HG03520 (cell line): ENCODE results near the gene PDZD11.
"Not testable (repeated sequence)": the region's sequence is repeated elsewhere in the genome, so short reads cannot be mapped to it uniquely, and the experiment has no call there.

Experiments
- ATAC-seq: cut with Tn5 transposase; IDR thresholded peaks from one replicate; pipeline ENCODE4 v1.9.1; 2021; ENCODE audit warnings: mild to moderate bottlenecking, moderate library complexity; ENCODE audit not compliant: unreplicated experiment

Gene PDZD11

GRCh38 chrX:70289793-70290770 lies at the start of gene PDZD11, which contains the start of gene KIF4A:
TSS of gene PDZD11 (minus strand) at chrX:70289927. CDS start at chrX:70289341, 586 bp downstream.
TSS of gene KIF4A (plus strand) at chrX:70290104. CDS start at chrX:70290459, 355 bp downstream.
- peak; percentile 98 for ATAC-seq

GRCh38 chrX:70338290-70338689 lies 48.6 kb upstream of the PDZD11 start:
- ATAC-seq, result no peak

- ATAC-seq, result peak; percentile 100
Measured at GRCh38 chrX:70336767-70337166, 47.0 kb upstream of the PDZD11 start.

DNA sequence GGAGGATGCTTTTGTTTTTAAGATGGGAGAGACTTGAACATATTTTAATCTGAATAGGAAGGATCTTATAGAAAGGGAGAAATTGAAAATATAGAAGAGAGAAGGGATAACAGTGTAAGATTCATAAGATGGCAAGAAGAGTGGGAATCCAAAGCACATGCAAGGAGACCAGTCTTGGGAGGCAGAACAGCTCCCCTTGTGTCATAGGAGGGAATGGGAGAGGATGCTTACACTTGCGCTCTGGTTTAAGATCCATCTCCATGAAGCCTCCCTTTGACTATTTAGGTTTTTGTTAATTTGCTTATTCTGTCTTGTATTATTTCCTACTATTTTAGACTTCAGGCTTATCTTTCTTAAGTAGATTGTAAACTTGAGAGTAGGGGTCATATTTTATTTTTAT lies 42.9 kb upstream of the PDZD11 start:
- no peak for ATAC-seq

- ATAC-seq, result no peak
Measured at GRCh38 chrX:70331161-70331560, 41.4 kb upstream of the PDZD11 start.

DNA sequence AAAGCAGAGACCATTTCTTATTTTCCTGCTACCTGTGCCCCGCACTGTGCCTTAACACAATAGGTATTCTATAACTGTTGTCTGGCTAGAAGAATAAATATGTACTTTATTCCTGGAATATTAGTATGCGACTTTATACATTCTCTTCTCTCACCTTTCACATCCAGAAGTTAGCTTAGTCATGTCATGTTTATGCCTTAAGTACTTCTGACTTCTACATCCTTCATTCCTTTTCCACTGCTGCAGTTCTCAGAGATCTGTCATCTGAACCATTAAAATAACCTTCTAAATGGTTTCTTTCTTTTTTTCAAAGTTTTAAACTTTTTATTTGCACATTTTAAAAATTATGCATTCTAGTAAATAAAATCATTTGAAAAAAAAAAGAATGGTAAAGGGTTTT lies 34.6 kb upstream of the PDZD11 start:
- ATAC-seq, result no peak

DNA sequence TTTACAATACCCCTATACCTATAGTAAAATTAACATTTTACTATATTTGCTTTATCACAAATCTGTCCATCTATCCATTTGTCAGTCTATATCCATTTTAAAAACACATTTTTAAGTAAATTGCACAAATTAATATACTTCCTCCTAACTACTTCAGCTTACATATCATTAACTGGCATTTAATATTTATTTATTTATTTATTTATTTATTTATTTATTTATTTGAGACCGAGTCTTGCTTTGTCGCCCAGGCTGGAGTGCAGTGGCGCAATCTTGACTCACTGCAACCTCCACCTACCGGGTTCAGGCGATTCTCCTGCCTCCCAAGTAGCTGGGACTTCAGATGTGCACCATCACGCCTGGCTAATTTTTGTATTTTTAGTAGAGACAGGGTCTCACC lies 33.9 kb upstream of the PDZD11 start:
- not testable (repeated sequence) for ATAC-seq

DNA sequence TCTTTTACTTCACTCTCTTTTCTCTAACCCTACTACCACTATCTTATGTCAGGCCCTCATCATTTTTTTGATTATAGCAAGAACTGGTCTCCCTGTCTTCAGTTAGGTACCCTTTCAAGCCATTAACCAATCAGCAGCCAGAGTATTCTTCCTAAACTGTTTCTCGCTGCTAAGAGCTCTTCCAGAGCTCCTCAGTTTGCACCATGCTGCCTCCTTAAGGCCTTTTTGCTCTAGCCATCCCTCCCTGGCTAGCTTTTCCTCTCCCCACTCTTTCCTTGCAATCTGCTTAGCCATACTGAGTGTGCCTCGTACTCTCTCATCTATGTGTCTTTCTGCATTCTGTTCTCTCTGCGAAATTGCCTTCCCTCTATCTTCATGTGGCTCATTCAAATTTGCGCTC lies 33.1 kb upstream of the PDZD11 start:
- ATAC-seq, result no peak

- no peak for ATAC-seq
Measured at GRCh38 chrX:70313503-70313902, 23.8 kb upstream of the PDZD11 start.

GRCh38 chrX:70301716-70302115 lies 12.0 kb upstream of the PDZD11 start:
- no peak for ATAC-seq

- ATAC-seq, result no peak
Measured at GRCh38 chrX:70293621-70294020, 3.9 kb upstream of the PDZD11 start.

DNA sequence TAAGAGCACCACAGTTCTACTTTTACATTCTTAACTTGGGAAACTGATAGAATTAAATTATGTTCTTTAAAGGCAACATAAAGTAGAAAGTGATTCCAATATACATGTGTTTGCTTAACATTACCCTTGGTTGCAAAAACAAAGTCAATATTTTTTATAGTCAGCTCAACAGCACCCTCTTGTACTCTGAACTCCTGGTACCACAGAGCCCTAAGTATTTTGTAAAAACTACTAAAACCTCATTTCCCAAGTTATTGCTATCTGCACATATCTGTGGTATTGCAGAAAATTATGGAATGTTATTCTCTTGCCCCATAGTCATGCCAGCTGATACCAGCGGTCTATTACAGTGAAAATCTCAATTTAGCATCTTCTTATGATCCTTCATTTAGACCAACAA lies 3.1 kb upstream of the PDZD11 start:
- no peak for ATAC-seq

DNA sequence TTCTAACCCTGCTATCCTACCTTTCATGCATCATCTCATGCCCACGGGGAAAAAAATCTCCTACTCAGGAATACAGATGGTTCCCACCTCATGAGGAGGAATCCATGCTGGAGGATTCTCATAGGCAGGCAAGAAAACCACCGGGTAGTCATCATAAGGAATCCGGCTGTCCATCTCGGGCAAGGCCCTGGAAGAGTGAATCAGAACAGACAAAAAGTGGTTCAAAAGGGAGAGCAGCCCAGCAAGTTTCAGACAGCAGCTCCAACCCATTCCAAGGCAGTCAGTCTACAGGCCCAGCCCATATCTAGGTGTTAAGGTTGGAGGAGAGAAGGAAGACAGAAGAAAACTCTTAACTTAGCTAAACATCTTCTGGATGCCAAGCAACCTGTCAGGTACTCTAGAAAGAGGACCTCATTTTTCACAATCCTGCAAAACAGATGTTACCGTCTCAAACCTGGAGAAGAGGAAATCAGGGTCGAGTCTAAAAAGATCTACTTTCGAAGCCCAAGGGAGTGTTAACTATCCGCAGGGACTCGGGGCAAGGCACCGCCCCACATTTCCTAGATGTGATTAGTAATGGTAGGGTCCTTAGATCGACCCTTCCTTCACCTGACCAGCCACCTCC lies 447 bp downstream of the PDZD11 start:
- no peak for ATAC-seq

- no peak for ATAC-seq
Measured at GRCh38 chrX:70281951-70282350, 7.8 kb downstream of the PDZD11 start, which contains the start of gene RAB41. TSS of gene RAB41 (plus strand) at chrX:70282172. CDS start at chrX:70282218, 46 bp downstream.

- no peak for ATAC-seq
Measured at GRCh38 chrX:70280573-70280972, 9.2 kb downstream of the PDZD11 start.

DNA sequence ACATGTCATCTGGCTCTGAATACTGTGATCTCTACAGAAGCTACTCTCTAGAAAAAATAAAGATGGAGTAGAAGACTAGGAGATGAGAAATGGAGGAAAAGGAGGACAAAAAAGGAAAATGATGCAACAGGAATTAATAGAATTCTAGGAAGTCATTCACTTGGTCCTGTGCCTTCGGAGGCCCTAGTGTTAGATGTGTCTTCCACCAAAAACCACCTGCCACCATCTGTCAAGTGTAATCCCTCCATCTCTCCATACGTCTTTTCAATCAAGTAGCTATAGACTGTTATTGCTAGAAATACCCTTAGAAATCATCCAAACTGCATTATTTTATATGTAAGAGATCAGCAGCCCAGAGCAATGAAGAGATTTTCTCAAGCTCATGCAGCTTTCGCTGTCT lies 10.6 kb downstream of the PDZD11 start:
- ATAC-seq, result no peak

GRCh38 chrX:70274029-70274428 lies 15.7 kb downstream of the PDZD11 start:
- not testable (repeated sequence) for ATAC-seq

DNA sequence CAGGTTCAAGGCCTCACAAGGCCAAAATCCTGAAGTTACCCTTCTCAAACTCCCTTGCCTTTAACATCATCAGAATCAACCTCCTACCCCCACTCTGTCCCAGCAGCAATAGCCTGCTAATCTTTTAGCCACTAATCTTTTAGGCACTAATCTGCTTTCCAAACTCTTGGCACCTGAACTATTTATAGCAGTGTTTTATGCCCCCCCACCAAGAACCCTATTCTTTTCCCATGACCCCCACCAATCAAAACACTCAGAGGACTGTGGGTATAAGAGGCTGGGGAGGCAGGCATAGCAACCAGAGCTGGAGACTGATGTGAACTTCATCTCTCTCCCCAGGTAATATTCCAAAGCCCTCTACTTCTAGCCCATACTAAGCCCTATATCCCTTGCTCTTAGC lies 21.7 kb downstream of the PDZD11 start, which contains the start of gene ARR3:
Gene ARR3, plus strand, starts transcription at position 301 of the 400 bp plus-strand sequence. CDS start 1,052 bp downstream, outside the sequence.
- no peak for ATAC-seq

GRCh38 chrX:70264784-70265183 lies 24.9 kb downstream of the PDZD11 start:
- ATAC-seq, result no peak

GRCh38 chrX:70262952-70263567 lies 26.7 kb downstream of the PDZD11 start:
- ATAC-seq, result no peak

- no peak for ATAC-seq
Measured at GRCh38 chrX:70260104-70260503, 29.6 kb downstream of the PDZD11 start, which contains the start of gene P2RY4. TSS of gene P2RY4 (minus strand) at chrX:70260204. CDS start at chrX:70259624, 580 bp downstream.
